GM12873 (cell line): ENCODE measurements around the gene ANO4.

ENCODE experiments used
- TF ChIP-seq, protein P1 (sequence below): IDR thresholded peaks from 2 replicates; pipeline ENCODE4 v1.5.1; 2012; ENCODE audit warnings: low read depth, mild to moderate bottlenecking, moderate library complexity, low read length, control low read depth; ENCODE audit not compliant: insufficient read depth; ENCODE audit errors: missing control alignments

ANO4 gene

DNA sequence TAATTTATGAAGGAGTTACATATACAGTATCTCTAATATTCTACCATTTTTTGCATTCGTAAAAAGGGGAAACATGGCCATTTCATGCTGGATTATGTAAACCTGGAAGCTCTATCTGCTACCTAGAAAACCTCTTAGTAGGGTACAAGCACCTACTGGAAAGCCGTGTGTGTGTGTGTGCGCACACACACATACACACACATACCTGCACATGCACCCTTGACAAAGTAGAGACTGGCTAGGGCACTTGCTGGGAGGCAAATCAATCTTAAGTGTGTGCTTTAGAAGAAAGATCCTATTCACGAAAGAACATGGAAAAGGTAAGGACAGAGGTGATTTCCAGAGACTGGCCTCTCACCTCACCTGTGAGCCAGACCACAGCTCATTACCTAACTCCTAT lies 224.6 kb downstream of the ANO4 start:
- TF ChIP-seq, protein P1, sequence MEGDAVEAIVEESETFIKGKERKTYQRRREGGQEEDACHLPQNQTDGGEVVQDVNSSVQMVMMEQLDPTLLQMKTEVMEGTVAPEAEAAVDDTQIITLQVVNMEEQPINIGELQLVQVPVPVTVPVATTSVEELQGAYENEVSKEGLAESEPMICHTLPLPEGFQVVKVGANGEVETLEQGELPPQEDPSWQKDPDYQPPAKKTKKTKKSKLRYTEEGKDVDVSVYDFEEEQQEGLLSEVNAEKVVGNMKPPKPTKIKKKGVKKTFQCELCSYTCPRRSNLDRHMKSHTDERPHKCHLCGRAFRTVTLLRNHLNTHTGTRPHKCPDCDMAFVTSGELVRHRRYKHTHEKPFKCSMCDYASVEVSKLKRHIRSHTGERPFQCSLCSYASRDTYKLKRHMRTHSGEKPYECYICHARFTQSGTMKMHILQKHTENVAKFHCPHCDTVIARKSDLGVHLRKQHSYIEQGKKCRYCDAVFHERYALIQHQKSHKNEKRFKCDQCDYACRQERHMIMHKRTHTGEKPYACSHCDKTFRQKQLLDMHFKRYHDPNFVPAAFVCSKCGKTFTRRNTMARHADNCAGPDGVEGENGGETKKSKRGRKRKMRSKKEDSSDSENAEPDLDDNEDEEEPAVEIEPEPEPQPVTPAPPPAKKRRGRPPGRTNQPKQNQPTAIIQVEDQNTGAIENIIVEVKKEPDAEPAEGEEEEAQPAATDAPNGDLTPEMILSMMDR: no peak

DNA sequence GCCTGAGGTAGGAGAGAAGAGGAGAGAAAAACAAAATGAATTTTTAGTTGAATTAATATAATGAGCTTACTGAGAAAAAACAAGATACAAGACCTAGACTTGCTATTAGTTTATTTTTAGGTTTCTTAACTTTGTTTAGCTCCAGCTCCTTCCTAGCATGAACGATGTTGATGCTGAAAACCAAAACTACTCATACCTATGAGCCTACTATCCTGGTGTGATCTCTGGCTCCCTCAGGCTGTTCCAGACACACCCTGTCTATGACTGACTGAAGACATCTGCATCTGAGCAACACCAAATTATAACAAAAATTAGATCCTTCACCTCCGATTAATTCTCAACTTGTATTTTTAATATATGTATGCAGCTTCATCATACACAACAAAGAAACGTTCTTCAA lies 225.1 kb downstream of the ANO4 start:
- TF ChIP-seq, protein P1: no peak

DNA sequence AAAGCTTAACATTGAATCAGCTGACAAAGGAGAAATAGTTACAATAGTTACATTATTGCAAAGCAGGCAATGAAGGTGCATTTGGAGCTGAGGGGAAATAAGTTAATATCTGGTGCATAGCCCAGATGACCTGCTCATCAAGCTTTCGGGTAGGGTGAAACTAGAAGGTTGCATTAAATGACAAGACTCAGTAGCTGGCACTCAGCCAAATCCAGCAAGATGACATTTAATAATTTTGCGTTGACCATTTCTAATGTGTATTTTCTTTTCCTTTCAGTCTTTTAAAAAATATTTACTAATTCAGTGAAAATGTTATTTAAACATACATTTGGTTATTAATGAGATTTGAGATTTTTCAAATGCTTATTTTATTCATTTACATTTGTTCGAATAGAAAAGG lies 226.9 kb downstream of the ANO4 start:
- TF ChIP-seq, protein P1: no peak

DNA sequence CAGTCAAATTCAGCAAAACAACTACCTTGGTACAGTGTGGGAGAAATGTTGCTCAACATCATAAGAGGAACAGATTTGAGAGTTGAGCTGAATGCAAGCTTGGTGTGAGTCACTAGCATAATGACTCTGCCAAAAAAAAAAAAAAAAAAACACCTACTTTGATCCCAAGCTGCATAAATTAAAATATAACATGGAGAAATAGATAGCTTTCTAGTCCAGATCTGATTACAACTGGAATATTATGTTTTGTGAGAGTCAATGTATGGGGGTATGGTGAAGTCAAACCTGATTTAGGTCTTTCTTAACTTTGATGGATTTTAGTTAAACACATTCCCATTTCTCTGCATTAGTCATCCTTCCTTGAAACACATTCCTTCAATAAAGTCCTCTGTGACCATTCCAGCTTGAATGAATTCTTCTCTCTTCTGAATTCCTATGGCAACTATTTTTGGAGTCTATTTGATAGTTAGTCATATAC lies 227.4 kb downstream of the ANO4 start:
- TF ChIP-seq, protein P1: no peak

DNA sequence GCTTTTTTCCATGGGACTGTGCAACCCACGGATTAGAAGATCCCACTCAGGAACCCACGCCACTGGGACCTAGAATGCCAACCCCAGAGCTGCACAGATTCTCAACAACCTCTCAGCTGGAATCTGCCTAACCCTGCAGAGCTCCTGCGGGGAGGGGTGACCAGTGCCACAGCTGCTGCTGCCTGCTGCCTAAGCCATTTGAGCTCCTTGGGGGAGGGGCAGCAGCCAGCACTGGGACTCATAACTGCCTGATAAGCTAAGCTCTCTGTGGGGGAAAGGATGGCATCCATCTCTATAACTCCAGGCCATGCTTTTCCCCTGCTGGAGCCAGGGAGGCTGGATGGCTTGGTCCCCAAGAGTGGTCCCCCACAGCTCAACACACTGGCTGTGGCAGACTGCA lies 232.6 kb downstream of the ANO4 start:
- TF ChIP-seq, protein P1: no peak

DNA sequence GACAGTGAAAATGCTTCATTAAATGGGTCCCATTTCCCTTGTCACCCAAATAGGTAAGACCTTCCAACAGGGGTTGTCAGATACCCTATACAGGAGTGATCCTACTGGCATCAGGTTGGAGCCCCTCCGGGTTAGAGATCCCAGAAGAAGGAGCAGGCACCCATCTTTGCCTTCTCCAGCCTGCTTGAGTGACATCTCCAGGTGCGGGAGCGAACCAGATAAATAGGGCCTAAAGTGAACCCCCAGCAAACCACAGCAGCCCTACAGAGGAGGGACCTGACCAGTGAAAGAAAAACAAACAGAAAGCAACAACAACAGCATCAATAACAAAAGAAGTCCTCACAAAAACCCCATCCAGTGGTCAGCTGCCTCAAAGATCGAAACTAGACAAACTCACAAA lies 233.2 kb downstream of the ANO4 start:
- TF ChIP-seq, protein P1: no peak

DNA sequence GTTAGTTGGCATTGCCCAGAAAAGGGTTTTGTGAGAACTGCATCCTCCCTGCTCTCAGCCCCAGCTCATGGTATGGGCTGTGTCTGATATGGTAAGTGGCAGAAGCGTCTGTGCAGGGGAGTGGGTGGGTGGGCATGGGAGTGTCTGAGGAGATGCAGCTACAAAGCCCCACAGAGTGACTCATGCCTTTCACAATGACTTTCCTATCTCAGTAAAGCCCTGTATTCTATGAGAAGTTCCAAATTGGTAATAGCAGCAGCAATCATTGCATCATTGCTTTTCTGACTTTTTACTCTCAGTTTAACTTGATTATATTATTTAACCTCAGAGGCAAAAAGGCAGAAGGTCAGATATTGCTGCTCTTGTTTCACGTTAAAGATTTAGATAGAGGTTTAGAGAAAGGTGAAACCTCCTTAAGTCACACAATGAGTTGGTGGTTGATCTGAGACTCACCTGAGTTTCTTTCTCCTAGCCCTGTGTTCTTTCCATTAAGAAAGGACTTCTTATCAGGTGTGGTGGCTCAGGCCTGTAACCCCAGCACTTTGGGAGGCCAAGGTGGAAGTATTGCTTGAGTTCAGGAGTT lies 243.8 kb downstream of the ANO4 start:
- TF ChIP-seq, protein P1: no peak
